DND-41 (cell line): ENCODE results near the gene PLAC9.

Source experiments
- ATAC-seq: fragments of 200-7000 bp; cut with Tn5 transposase; 3 replicates; pipeline ENCODE4 v1.9.1; 2021; ENCODE audit warnings: low read depth; ENCODE audit not compliant: insufficient read depth
- DNase-seq: peaks from one replicate; pipeline ENCODE4 v3.0.0-alpha.2; 2020
- H2AFZ ChIP-seq: 2 replicates; pipeline ENCODE4 v1.6.0; 2012; ENCODE audit warnings: low read depth, low read length
- H3K27ac ChIP-seq: 2 replicates; pipeline ENCODE4 v1.5.1; 2012; ENCODE audit warnings: low read length, inconsistent platforms
- H3K27me3 ChIP-seq: fragments of 200-600 bp; sonication (generic); 2 replicates; pipeline ENCODE4 v1.6.0; 2012; ENCODE audit warnings: low read length, mild to moderate bottlenecking, inconsistent platforms; ENCODE audit not compliant: insufficient read depth, poor library complexity
- H3K36me3 ChIP-seq: 2 replicates; pipeline ENCODE4 v1.5.1; 2012; ENCODE audit warnings: low read length, inconsistent platforms; ENCODE audit not compliant: insufficient read depth
- H3K4me1 ChIP-seq: 2 replicates; pipeline ENCODE4 v1.5.1; 2012; ENCODE audit warnings: mild to moderate bottlenecking, low read length; ENCODE audit not compliant: insufficient read depth
- H3K4me2 ChIP-seq: 2 replicates; pipeline ENCODE4 v1.6.0; 2012; ENCODE audit warnings: mild to moderate bottlenecking, moderate library complexity, low read length, inconsistent platforms; ENCODE audit not compliant: insufficient read depth
- H3K4me3 ChIP-seq, 2 experiments: fragments of 200-600 bp in 1 of 2; shearing (Covaris generic) in 1 of 2; 2 replicates each; pipeline ENCODE4 v1.5.1; 2012 to 2016; ENCODE audit warnings: inconsistent platforms in 2 of 2, low read length in 2 of 2, mild to moderate bottlenecking in 2 of 2, low read depth in 1 of 2, moderate library complexity in 1 of 2
- H3K79me2 ChIP-seq: 2 replicates; pipeline ENCODE4 v1.6.0; 2012; ENCODE audit warnings: low read length, inconsistent platforms; ENCODE audit not compliant: insufficient read depth
- H3K9ac ChIP-seq: 2 replicates; pipeline ENCODE4 v1.6.0; 2012; ENCODE audit warnings: low read depth, mild to moderate bottlenecking, inconsistent platforms, low read length, moderate library complexity
- H3K9me3 ChIP-seq: 2 replicates; pipeline ENCODE4 v1.5.1; 2012; ENCODE audit warnings: low read length, moderate library complexity, mild to moderate bottlenecking, inconsistent platforms; ENCODE audit not compliant: insufficient read depth, severe bottlenecking
- H4K20me1 ChIP-seq: 2 replicates; pipeline ENCODE4 v1.6.0; 2012; ENCODE audit warnings: low read length; ENCODE audit not compliant: insufficient read depth
- CTCF ChIP-seq: IDR thresholded peaks from 2 replicates; pipeline ENCODE4 v1.5.1; 2012; ENCODE audit warnings: borderline replicate concordance, low read length, moderate library complexity, mild to moderate bottlenecking; ENCODE audit not compliant: poor library complexity, severe bottlenecking; ENCODE audit errors: extremely low read depth
- EZH2 ChIP-seq: IDR thresholded peaks from 3 replicates; pipeline ENCODE4 v1.6.1; 2012; ENCODE audit warnings: borderline replicate concordance, low read depth, mild to moderate bottlenecking, moderate library complexity, low read length, inconsistent platforms; ENCODE audit not compliant: severe bottlenecking

PLAC9 gene

GRCh38 chr10:80152820-80153219, 20.3 kb downstream of the PLAC9 start:
- Histone ChIP-seq H3K79me2 (no peaks in the 10 kb centered on the region), H3K36me3 (peaks cover 62% of the 10 kb centered on the region), H3K27me3 (no peaks in the 10 kb centered on the region), H2AFZ (no peak overlapping the region), H3K27ac (no peak overlapping the region), H3K4me2 (no peak overlapping the region), H3K9me3 (peaks cover 3% of the 10 kb centered on the region), H3K4me3 (no peak overlapping the region), H3K4me1 (no peaks in the 10 kb centered on the region), H4K20me1 (no peaks in the 10 kb centered on the region), H3K9ac (no peak overlapping the region)
- ATAC-seq (no peak), DNase-seq (no peak)
- TF ChIP-seq EZH2 (no peak), CTCF (no peak)

GRCh38 chr10:80153460-80153859, 20.9 kb downstream of the PLAC9 start:
- TF ChIP-seq EZH2 (no peak), CTCF (no peak)
- H3K27me3 ChIP-seq: no peaks in the 10 kb centered on the region
- H4K20me1 ChIP-seq: no peaks in the 10 kb centered on the region
- peaks cover 3% of the 10 kb centered on the region for H3K9me3 ChIP-seq
- H2AFZ ChIP-seq: no peak overlapping the region
- DNase-seq (no peak), ATAC-seq (no peak)
- no peaks in the 10 kb centered on the region for H3K4me1 ChIP-seq
- H3K9ac ChIP-seq: no peak overlapping the region
- no peaks in the 10 kb centered on the region for H3K79me2 ChIP-seq
- H3K4me3 ChIP-seq: no peak overlapping the region
- peaks cover 68% of the 10 kb centered on the region for H3K36me3 ChIP-seq
- no peak overlapping the region for H3K27ac ChIP-seq
- H3K4me2 ChIP-seq: no peak overlapping the region

GRCh38 chr10:80154626-80154977, 22.1 kb downstream of the PLAC9 start:
- Histone ChIP-seq H3K27me3 (no peaks in the 10 kb centered on the region), H3K79me2 (no peaks in the 10 kb centered on the region), H3K27ac (no peak overlapping the region), H3K4me1 (no peaks in the 10 kb centered on the region), H3K4me2 (no peak overlapping the region), H3K36me3 (peaks cover 80% of the 10 kb centered on the region), H3K4me3 (no peak overlapping the region), H3K9ac (no peak overlapping the region), H3K9me3 (peaks cover 3% of the 10 kb centered on the region), H2AFZ (no peak overlapping the region), H4K20me1 (no peaks in the 10 kb centered on the region)
- DNase-seq (no peak), ATAC-seq (no peak)
- no peak for TF ChIP-seq EZH2
- no peak for TF ChIP-seq CTCF

- no peak overlapping the region for H3K27ac ChIP-seq
- H3K9ac ChIP-seq: no peak overlapping the region
- no peaks in the 10 kb centered on the region for H3K4me1 ChIP-seq
- no peak for DNase-seq
- no peaks in the 10 kb centered on the region for H3K79me2 ChIP-seq
- H3K4me2 ChIP-seq: no peak overlapping the region
- H3K4me3 ChIP-seq: no peak overlapping the region
- ATAC-seq: no peak
- no peaks in the 10 kb centered on the region for H3K27me3 ChIP-seq
- TF ChIP-seq CTCF: no peak
- no peak for TF ChIP-seq EZH2
- H4K20me1 ChIP-seq: no peaks in the 10 kb centered on the region
- peaks cover 2% of the 10 kb centered on the region for H3K9me3 ChIP-seq
- peaks cover 77% of the 10 kb centered on the region for H3K36me3 ChIP-seq
- H2AFZ ChIP-seq: no peak overlapping the region
Measured at GRCh38 chr10:80154978-80155695, 22.6 kb downstream of the PLAC9 start.
